Liver (tissue), 3 donors: ENCODE results near the gene MCF2L.

Experiments
- ATF3 ChIP-seq: IDR thresholded peaks from 2 replicates; pipeline ENCODE4 v1.6.1; 2016; ENCODE audit warnings: antibody characterized with exemption
- FOXA1 ChIP-seq: IDR thresholded peaks from 2 replicates; pipeline ENCODE4 v1.6.1; 2016; ENCODE audit warnings: antibody characterized with exemption
- FOXA2 ChIP-seq: IDR thresholded peaks from 2 replicates; pipeline ENCODE4 v1.6.1; 2016; ENCODE audit warnings: antibody characterized with exemption
- GABPA ChIP-seq, 2 donors: IDR thresholded peaks in 1 of 2; conservative IDR thresholded peaks in 1 of 2; 2 replicates each; pipeline ENCODE4 v1.6.1; 2016; ENCODE audit warnings: antibody characterized with exemption in 2 of 2, mild to moderate bottlenecking in 1 of 2, moderate library complexity in 1 of 2
- HNF4G ChIP-seq: IDR thresholded peaks from 2 replicates; pipeline ENCODE4 v1.6.1; 2016; ENCODE audit warnings: antibody characterized with exemption
- RAD21 ChIP-seq, 2 donors: IDR thresholded peaks; 2 replicates each; pipeline ENCODE4 v1.6.1; 2016; ENCODE audit warnings: antibody characterized with exemption in 2 of 2, mild to moderate bottlenecking in 2 of 2
- RXRA ChIP-seq, 2 donors: IDR thresholded peaks; 2 replicates each; pipeline ENCODE4 v1.6.1; 2017 to 2018; ENCODE audit warnings: antibody characterized with exemption in 2 of 2, mild to moderate bottlenecking in 1 of 2
- SP1 ChIP-seq: IDR thresholded peaks from 2 replicates; pipeline ENCODE4 v1.6.1; 2018; ENCODE audit warnings: antibody characterized with exemption, mild to moderate bottlenecking
- TAF1 ChIP-seq: conservative IDR thresholded peaks from 2 replicates; pipeline ENCODE4 v1.6.1; 2016; ENCODE audit warnings: antibody characterized with exemption, mild to moderate bottlenecking
- YY1 ChIP-seq: IDR thresholded peaks from 2 replicates; pipeline ENCODE4 v1.6.1; 2016; ENCODE audit warnings: antibody characterized with exemption, mild to moderate bottlenecking
- TF ChIP-seq, protein P1 (sequence below): IDR thresholded peaks from 2 replicates; pipeline ENCODE4 v1.6.1; 2016; ENCODE audit warnings: antibody characterized with exemption
- TF ChIP-seq, protein P2 (sequence below): fragments of 150-350 bp; IDR thresholded peaks from 2 replicates; pipeline ENCODE4 v1.5.1; 2017; ENCODE audit warnings: improper control_type of control experiment, low read depth, low read length; ENCODE audit not compliant: missing input control
- TF ChIP-seq, protein P3 (sequence below): IDR thresholded peaks from 2 replicates; pipeline ENCODE4 v1.6.1; 2016; ENCODE audit warnings: antibody characterized with exemption
- TF ChIP-seq, protein P4 (sequence below): IDR thresholded peaks from 2 replicates; pipeline ENCODE4 v1.6.1; 2016; ENCODE audit warnings: antibody characterized with exemption, mild to moderate bottlenecking
- donor health status: healthy.
- donor health status: healthy.

GRCh38 chr13:113065406-113066141, 96.6 kb downstream of the MCF2L start:
- TF ChIP-seq, protein P1, sequence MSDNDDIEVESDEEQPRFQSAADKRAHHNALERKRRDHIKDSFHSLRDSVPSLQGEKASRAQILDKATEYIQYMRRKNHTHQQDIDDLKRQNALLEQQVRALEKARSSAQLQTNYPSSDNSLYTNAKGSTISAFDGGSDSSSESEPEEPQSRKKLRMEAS, result no peak
- TF ChIP-seq, protein P2, sequence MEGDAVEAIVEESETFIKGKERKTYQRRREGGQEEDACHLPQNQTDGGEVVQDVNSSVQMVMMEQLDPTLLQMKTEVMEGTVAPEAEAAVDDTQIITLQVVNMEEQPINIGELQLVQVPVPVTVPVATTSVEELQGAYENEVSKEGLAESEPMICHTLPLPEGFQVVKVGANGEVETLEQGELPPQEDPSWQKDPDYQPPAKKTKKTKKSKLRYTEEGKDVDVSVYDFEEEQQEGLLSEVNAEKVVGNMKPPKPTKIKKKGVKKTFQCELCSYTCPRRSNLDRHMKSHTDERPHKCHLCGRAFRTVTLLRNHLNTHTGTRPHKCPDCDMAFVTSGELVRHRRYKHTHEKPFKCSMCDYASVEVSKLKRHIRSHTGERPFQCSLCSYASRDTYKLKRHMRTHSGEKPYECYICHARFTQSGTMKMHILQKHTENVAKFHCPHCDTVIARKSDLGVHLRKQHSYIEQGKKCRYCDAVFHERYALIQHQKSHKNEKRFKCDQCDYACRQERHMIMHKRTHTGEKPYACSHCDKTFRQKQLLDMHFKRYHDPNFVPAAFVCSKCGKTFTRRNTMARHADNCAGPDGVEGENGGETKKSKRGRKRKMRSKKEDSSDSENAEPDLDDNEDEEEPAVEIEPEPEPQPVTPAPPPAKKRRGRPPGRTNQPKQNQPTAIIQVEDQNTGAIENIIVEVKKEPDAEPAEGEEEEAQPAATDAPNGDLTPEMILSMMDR, result no peak
- TF ChIP-seq HNF4G (no peak), ATF3 (no peak), GABPA (IDR thresholded peaks at IDR 0.05 in 1 of 2, conservative IDR thresholded peaks at IDR 0.05 in 1 of 2) (no peak), TAF1 (no peak), YY1 (no peak), FOXA1 (no peak), SP1 (no peak), FOXA2 (no peak), RXRA (IDR thresholded peaks at IDR 0.05) (no peak), RAD21 (IDR thresholded peaks at IDR 0.05) (no peak)
- TF ChIP-seq, protein P3, sequence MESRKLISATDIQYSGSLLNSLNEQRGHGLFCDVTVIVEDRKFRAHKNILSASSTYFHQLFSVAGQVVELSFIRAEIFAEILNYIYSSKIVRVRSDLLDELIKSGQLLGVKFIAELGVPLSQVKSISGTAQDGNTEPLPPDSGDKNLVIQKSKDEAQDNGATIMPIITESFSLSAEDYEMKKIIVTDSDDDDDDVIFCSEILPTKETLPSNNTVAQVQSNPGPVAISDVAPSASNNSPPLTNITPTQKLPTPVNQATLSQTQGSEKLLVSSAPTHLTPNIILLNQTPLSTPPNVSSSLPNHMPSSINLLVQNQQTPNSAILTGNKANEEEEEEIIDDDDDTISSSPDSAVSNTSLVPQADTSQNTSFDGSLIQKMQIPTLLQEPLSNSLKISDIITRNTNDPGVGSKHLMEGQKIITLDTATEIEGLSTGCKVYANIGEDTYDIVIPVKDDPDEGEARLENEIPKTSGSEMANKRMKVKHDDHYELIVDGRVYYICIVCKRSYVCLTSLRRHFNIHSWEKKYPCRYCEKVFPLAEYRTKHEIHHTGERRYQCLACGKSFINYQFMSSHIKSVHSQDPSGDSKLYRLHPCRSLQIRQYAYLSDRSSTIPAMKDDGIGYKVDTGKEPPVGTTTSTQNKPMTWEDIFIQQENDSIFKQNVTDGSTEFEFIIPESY, result no peak
- TF ChIP-seq, protein P4, sequence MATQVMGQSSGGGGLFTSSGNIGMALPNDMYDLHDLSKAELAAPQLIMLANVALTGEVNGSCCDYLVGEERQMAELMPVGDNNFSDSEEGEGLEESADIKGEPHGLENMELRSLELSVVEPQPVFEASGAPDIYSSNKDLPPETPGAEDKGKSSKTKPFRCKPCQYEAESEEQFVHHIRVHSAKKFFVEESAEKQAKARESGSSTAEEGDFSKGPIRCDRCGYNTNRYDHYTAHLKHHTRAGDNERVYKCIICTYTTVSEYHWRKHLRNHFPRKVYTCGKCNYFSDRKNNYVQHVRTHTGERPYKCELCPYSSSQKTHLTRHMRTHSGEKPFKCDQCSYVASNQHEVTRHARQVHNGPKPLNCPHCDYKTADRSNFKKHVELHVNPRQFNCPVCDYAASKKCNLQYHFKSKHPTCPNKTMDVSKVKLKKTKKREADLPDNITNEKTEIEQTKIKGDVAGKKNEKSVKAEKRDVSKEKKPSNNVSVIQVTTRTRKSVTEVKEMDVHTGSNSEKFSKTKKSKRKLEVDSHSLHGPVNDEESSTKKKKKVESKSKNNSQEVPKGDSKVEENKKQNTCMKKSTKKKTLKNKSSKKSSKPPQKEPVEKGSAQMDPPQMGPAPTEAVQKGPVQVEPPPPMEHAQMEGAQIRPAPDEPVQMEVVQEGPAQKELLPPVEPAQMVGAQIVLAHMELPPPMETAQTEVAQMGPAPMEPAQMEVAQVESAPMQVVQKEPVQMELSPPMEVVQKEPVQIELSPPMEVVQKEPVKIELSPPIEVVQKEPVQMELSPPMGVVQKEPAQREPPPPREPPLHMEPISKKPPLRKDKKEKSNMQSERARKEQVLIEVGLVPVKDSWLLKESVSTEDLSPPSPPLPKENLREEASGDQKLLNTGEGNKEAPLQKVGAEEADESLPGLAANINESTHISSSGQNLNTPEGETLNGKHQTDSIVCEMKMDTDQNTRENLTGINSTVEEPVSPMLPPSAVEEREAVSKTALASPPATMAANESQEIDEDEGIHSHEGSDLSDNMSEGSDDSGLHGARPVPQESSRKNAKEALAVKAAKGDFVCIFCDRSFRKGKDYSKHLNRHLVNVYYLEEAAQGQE, result no peak
